ENCODE results near the gene DLG1.
"Not testable (repeated sequence)": the region's sequence is repeated elsewhere in the genome, so short reads cannot be mapped to it uniquely, and the experiment has no call there.

DLG1 gene

GRCh38 chr3:197204736-197205135 is 93.7 kb downstream of the DLG1 start:
- no peak overlapping the region for H3K4me3 ChIP-seq (replicated peaks in 1 of 2; ENCODE audit: low read depth in 2 of 2, low read length in 2 of 2)
- TF ChIP-seq, protein P1, sequence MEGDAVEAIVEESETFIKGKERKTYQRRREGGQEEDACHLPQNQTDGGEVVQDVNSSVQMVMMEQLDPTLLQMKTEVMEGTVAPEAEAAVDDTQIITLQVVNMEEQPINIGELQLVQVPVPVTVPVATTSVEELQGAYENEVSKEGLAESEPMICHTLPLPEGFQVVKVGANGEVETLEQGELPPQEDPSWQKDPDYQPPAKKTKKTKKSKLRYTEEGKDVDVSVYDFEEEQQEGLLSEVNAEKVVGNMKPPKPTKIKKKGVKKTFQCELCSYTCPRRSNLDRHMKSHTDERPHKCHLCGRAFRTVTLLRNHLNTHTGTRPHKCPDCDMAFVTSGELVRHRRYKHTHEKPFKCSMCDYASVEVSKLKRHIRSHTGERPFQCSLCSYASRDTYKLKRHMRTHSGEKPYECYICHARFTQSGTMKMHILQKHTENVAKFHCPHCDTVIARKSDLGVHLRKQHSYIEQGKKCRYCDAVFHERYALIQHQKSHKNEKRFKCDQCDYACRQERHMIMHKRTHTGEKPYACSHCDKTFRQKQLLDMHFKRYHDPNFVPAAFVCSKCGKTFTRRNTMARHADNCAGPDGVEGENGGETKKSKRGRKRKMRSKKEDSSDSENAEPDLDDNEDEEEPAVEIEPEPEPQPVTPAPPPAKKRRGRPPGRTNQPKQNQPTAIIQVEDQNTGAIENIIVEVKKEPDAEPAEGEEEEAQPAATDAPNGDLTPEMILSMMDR (IDR thresholded peaks at IDR 0.05; ENCODE audit: low read depth, low read length) = no peak
- peak in 1 of 2 donors; percentile 41 for DNase-seq (ENCODE audit: low read depth in 2 of 2)

GRCh38 chr3:197203714-197204146 is 94.7 kb downstream of the DLG1 start:
- H3K4me3 ChIP-seq (replicated peaks in 1 of 2; ENCODE audit: low read depth in 2 of 2, low read length in 2 of 2) = no peak overlapping the region
- TF ChIP-seq, protein P1 (IDR thresholded peaks at IDR 0.05; ENCODE audit: low read depth, low read length) = no peak
- no peak for DNase-seq (ENCODE audit: low read depth in 2 of 2)

DNA sequence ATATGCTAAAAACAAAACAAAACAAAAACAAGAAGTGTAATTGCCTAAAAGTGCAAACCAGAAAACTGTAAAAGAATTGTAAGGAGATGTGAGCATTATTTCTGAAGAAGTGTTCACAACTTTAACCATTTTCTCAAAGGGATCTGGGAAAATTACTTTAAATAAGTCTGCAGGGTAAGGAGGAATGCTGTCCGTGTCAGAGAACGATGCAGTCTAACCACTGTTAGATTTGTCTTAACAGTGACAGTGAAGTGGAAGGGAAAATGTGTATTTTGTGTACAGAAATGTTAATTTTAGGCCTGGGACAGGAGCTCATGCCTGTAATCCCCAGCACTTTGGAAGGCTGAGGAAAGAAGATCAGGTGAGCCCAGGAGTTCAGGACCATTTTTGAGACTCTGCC is 95.7 kb downstream of the DLG1 start:
- DNase-seq (ENCODE audit: low read depth in 2 of 2) = no peak

GRCh38 chr3:197201791-197202452 is 96.5 kb downstream of the DLG1 start:
- TF ChIP-seq, protein P1 (IDR thresholded peaks at IDR 0.05; ENCODE audit: low read depth, low read length) = no peak
- no peak overlapping the region for H3K4me3 ChIP-seq (replicated peaks in 1 of 2; ENCODE audit: low read depth in 2 of 2, low read length in 2 of 2)

More for the DNA sequence above, 95.7 kb downstream of the DLG1 start:
- no peak overlapping the region for H3K4me3 ChIP-seq (replicated peaks in 1 of 2; ENCODE audit: low read depth in 2 of 2, low read length in 2 of 2)
- TF ChIP-seq, protein P1 (IDR thresholded peaks at IDR 0.05; ENCODE audit: low read depth, low read length) = no peak

GRCh38 chr3:197200856-197201255 is 97.6 kb downstream of the DLG1 start:
- not testable (repeated sequence) for DNase-seq (ENCODE audit: low read depth in 2 of 2); H3K4me3 ChIP-seq (replicated peaks in 1 of 2; ENCODE audit: low read depth in 2 of 2, low read length in 2 of 2)

More at GRCh38 chr3:197201791-197202452, 96.5 kb downstream of the DLG1 start:
- DNase-seq (ENCODE audit: low read depth in 2 of 2) = no peak

DNA sequence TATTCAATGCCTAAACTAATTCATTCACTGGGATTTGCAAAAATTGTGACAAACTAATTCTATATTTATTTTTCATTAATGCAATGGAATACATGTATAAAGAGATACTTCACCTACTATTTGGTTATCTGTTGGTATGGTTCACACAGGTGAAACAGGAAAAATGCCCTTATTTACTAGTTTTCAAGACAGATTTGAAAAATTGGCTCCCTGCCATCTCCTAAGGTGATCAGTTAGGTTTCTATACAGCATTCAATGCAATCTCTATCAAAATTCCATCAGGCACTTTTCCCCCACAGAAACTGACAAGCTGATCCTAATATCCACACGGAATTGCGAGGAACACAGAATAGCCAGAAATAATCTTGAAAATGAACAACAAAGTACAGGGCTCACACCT is 101.1 kb downstream of the DLG1 start:
- DNase-seq (ENCODE audit: low read depth in 2 of 2) = no peak
- TF ChIP-seq, protein P1 (IDR thresholded peaks at IDR 0.05; ENCODE audit: low read depth, low read length) = no peak
- H3K4me3 ChIP-seq (replicated peaks in 1 of 2; ENCODE audit: low read depth in 2 of 2, low read length in 2 of 2) = no peak overlapping the region

DNA sequence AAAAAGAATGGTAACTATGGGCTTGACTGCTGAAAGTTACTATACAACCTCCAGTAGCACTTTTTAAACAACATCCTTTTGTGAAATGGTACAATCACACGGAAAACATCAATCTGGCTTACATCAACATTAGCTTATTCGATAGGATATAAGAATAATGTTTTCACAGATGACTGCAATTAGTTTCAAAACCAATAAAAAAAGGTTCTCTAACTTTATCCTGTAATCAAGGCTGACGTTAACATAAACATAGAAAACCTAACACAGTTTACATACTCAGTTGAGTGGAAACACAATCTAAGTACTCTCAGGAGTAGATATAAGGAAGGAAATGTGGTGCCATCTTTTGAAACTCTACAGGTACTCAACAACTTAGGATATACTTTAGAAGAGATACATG is 102.2 kb downstream of the DLG1 start:
- DNase-seq (ENCODE audit: low read depth in 2 of 2) = no peak
- no peak overlapping the region for H3K4me3 ChIP-seq (replicated peaks in 1 of 2; ENCODE audit: low read depth in 2 of 2, low read length in 2 of 2)
- TF ChIP-seq, protein P1 (IDR thresholded peaks at IDR 0.05; ENCODE audit: low read depth, low read length) = no peak
